HCT116 (cell line): ENCODE data around the gene NXPH2. TPM values are rescaled to one million over a fixed set of nuclear protein-coding genes. Genes with fewer than 3 reads are reported as not detected.

Experiments
- ATAC-seq: fragments of 200-7000 bp; cut with Tn5 transposase; 2 replicates; pipeline ENCODE4 v1.9.1; 2020; ENCODE audit warnings: mild to moderate bottlenecking, moderate library complexity
- BruUV-seq: library from RNA; stranded (reverse); fragments of 400-500 nt; replicated peaks from 2 replicates; lab custom pipeline; 2021; lab: Mats Ljungman, UMichigan
- CTCF ChIA-PET: fragments of 300-600 bp; sonication (Branson Sonifier 250); formaldehyde crosslinking; loops from one replicate; lab custom pipeline; 2021; ENCODE audit warnings: antibody characterized with exemption; lab: Charles Lee
- POLR2A ChIA-PET: fragments of 300-600, 350-600 bp; sonication (Branson Sonifier 250); formaldehyde crosslinking; loops from one replicate; lab custom pipeline; 2021; ENCODE audit warnings: antibody characterized with exemption; lab: Charles Lee
- RAD21 ChIA-PET, 2 experiments: fragments of 300-600 bp; sonication (Branson Sonifier 250); formaldehyde crosslinking; loops; one replicate each; lab custom pipeline; 2023; ENCODE audit warnings: low total read pairs in 2 of 2; ENCODE audit not compliant: uncharacterized antibody in 2 of 2, unreplicated experiment in 2 of 2, low non-redundant PET in 1 of 2; lab: Charles Lee
- DNase-seq: peaks from one replicate; pipeline ENCODE4 v3.0.0-alpha.2; 2010; ENCODE audit warnings: low read depth, low spot score
- H2AFZ ChIP-seq: fragments of 200-600 bp; shearing (Covaris generic), sonication (generic); 2 replicates; pipeline ENCODE4 v1.6.1; 2017; ENCODE audit warnings: low read depth, mixed run types, mixed read lengths, antibody characterized with exemption, low read length; ENCODE audit not compliant: poor library complexity, severe bottlenecking
- H3K27ac ChIP-seq: 2 replicates; pipeline ENCODE4 v1.5.1; 2012; ENCODE audit warnings: low read depth, low read length
- H3K27me3 ChIP-seq: fragments of 200-600 bp; sonication (generic); 2 replicates; pipeline ENCODE4 v1.6.1; 2016; ENCODE audit warnings: mixed run types, low read length, mixed read lengths; ENCODE audit not compliant: insufficient read depth
- H3K36me3 ChIP-seq, 2 experiments: fragments of 200-500 bp in 1 of 2; fragments of 200-600 bp in 1 of 2; sonication (Bioruptor generic) in 1 of 2; sonication (generic) in 1 of 2; 2 replicates each; pipeline versions ENCODE4 v1.5.1 to v1.6.1; 2014 to 2016; ENCODE audit warnings: low read length in 2 of 2, inconsistent platforms in 1 of 2, mixed read lengths in 1 of 2, mixed run types in 1 of 2; ENCODE audit not compliant: insufficient read depth in 2 of 2, control insufficient read depth in 1 of 2
- H3K4me1 ChIP-seq, 2 experiments: fragments of 200-600 bp in 1 of 2; sonication (generic) in 1 of 2; 2 replicates each; pipeline versions ENCODE4 v1.5.1 to v1.6.1; 2012 to 2017; ENCODE audit warnings: low read length in 2 of 2, inconsistent platforms in 1 of 2, mild to moderate bottlenecking in 1 of 2, mixed read lengths in 1 of 2, mixed run types in 1 of 2, moderate library complexity in 1 of 2; ENCODE audit not compliant: insufficient read depth in 2 of 2, control insufficient read depth in 1 of 2
- H3K4me2 ChIP-seq: fragments of 200-600 bp; sonication (generic); 2 replicates; pipeline ENCODE4 v1.6.1; 2017; ENCODE audit warnings: mixed run types, low read length, mixed read lengths
- H3K4me3 ChIP-seq, 2 experiments: fragments of 200-600 bp in 1 of 2; sonication (generic) in 1 of 2; replicated peaks in 1 of 2; 2 replicates each; pipeline ENCODE4 v1.5.1; 2011 to 2016; ENCODE audit warnings: low read length in 2 of 2, control low read depth in 1 of 2, low read depth in 1 of 2, mild to moderate bottlenecking in 1 of 2, mixed read lengths in 1 of 2, mixed run types in 1 of 2
- H3K79me2 ChIP-seq: fragments of 200-600 bp; sonication (generic); 2 replicates; pipeline ENCODE4 v1.6.1; 2017; ENCODE audit warnings: mild to moderate bottlenecking, mixed run types, low read length, moderate library complexity, mixed read lengths; ENCODE audit not compliant: insufficient read depth
- H3K9ac ChIP-seq: fragments of 200-600 bp; sonication (generic); 2 replicates; pipeline ENCODE4 v1.6.1; 2016; ENCODE audit warnings: low read length, mixed read lengths
- H3K9me2 ChIP-seq: fragments of 200-600 bp; sonication (generic), shearing (Covaris generic); 2 replicates; pipeline ENCODE4 v1.6.1; 2017; ENCODE audit warnings: mixed run types, mild to moderate bottlenecking, moderate library complexity; ENCODE audit not compliant: insufficient read depth
- H3K9me3 ChIP-seq, 2 experiments: fragments of 200-500 bp in 1 of 2; fragments of 200-600 bp in 1 of 2; sonication (Bioruptor generic) in 1 of 2; sonication (generic) in 1 of 2; 2 replicates each; pipeline ENCODE4 v1.6.1; 2014 to 2017; ENCODE audit warnings: low read length in 2 of 2, mixed read lengths in 2 of 2, inconsistent platforms in 1 of 2, low read depth in 1 of 2, mild to moderate bottlenecking in 1 of 2, mixed run types in 1 of 2, moderate library complexity in 1 of 2; ENCODE audit not compliant: control insufficient read depth in 1 of 2, insufficient read depth in 1 of 2
- H4K20me1 ChIP-seq: fragments of 200-600 bp; sonication (generic), shearing (Covaris generic); 2 replicates; pipeline ENCODE4 v1.6.1; 2017; ENCODE audit warnings: mixed run types, mild to moderate bottlenecking, moderate library complexity; ENCODE audit not compliant: insufficient read depth
- CBX3 ChIP-seq: IDR thresholded peaks from 2 replicates; pipeline ENCODE4 v1.6.1; 2012; ENCODE audit warnings: low read depth
- CEBPB ChIP-seq: IDR thresholded peaks from 2 replicates; pipeline ENCODE4 v1.6.1; 2012; ENCODE audit warnings: low read depth
- EGR1 ChIP-seq: IDR thresholded peaks from 2 replicates; pipeline ENCODE4 v1.6.1; 2012; ENCODE audit warnings: low read depth
- ELF1 ChIP-seq: IDR thresholded peaks from 2 replicates; pipeline ENCODE4 v1.6.1; 2012; ENCODE audit warnings: low read depth, borderline replicate concordance
- EZH2phosphoT487 ChIP-seq: fragments of 200-600 bp; IDR thresholded peaks from 2 replicates; pipeline ENCODE4 v1.6.1; 2018; ENCODE audit warnings: antibody characterized with exemption, borderline replicate concordance
- FOSL1 ChIP-seq: IDR thresholded peaks from 2 replicates; pipeline ENCODE4 v1.6.1; 2012; ENCODE audit warnings: low read depth
- JUND ChIP-seq: IDR thresholded peaks from 2 replicates; pipeline ENCODE4 v1.6.1; 2012
- POLR2A ChIP-seq: IDR thresholded peaks from 2 replicates; pipeline ENCODE4 v1.7.0; 2011; ENCODE audit warnings: borderline replicate concordance; ENCODE audit not compliant: insufficient read depth, insufficient read length; ENCODE audit errors: extremely low read depth
- SIN3A ChIP-seq: IDR thresholded peaks from 2 replicates; pipeline ENCODE4 v1.6.1; 2012; ENCODE audit warnings: low read depth
- SRF ChIP-seq: IDR thresholded peaks from 2 replicates; pipeline ENCODE4 v1.6.1; 2012; ENCODE audit warnings: low read depth
- TCF7L2 ChIP-seq: IDR thresholded peaks from 2 replicates; pipeline ENCODE4 v1.7.0; 2011; ENCODE audit warnings: borderline replicate concordance, inconsistent platforms; ENCODE audit not compliant: insufficient read depth, insufficient read length; ENCODE audit errors: extremely low read depth
- YY1 ChIP-seq: IDR thresholded peaks from 2 replicates; pipeline ENCODE4 v1.6.1; 2011; ENCODE audit warnings: low read length, low read depth, moderate library complexity, mild to moderate bottlenecking; ENCODE audit not compliant: insufficient replicate concordance; ENCODE audit errors: extremely low read depth
- ZFX ChIP-seq: fragments of 450-650 bp; IDR thresholded peaks from 2 replicates; pipeline ENCODE4 v1.6.1; 2017
- intact Hi-C: fragments of 100-400 bp; cut with micrococcal nuclease; formaldehyde crosslinking; loops from 2 replicates; pipeline ENCODE4 v1.10.0; 2022
- total RNA-seq: library from RNA; stranded (reverse); gene quantifications from one replicate; pipeline ENCODE4 v1.2.1, GENCODE V29; 2021; ENCODE audit not compliant: unreplicated experiment
- TF ChIP-seq, protein P1 (sequence below), 3 experiments: fragments of 200-600 bp in 1 of 3; sonication (generic) in 1 of 3; IDR thresholded peaks in 2 of 3; conservative IDR thresholded peaks in 1 of 3; 2 replicates each; pipeline ENCODE4 v1.5.1; 2012 to 2017; ENCODE audit warnings: low read depth in 2 of 3, low read length in 2 of 3, antibody characterized with exemption in 1 of 3, borderline replicate concordance in 1 of 3, control low read depth in 1 of 3, mild to moderate bottlenecking in 1 of 3, mixed read lengths in 1 of 3, mixed run types in 1 of 3, moderate library complexity in 1 of 3; ENCODE audit not compliant: insufficient read depth in 1 of 3

Gene NXPH2
- total RNA-seq, 1 experiment from 2014 or later: not detected

- ATAC-seq (no peak), DNase-seq (no peak)
- ChIA-PET POLR2A (no interaction called here), RAD21 (no interaction called here)
- no peaks in the 10 kb centered on the region for H3K36me3 ChIP-seq
- no TSS peak for BruUV-seq
- no peaks in the 10 kb centered on the region for H3K79me2 ChIP-seq
- H3K9ac ChIP-seq: no peak overlapping the region
- H3K4me1 ChIP-seq: peaks cover 0 to 4% of the 10 kb centered on the region in 2 experiments; a peak in 1 of 4 replicates
- no peaks in the 10 kb centered on the region for H3K9me3 ChIP-seq
- intact Hi-C loops: no loop called here
- no peak overlapping the region for H3K27ac ChIP-seq
- no peaks in the 10 kb centered on the region for H4K20me1 ChIP-seq
- no peak overlapping the region for H3K4me3 ChIP-seq
- no peak overlapping the region for H2AFZ ChIP-seq
- H3K9me2 ChIP-seq: no peaks in the 10 kb centered on the region
- H3K4me2 ChIP-seq: no peak overlapping the region
- H3K27me3 ChIP-seq: no peaks in the 10 kb centered on the region
- TF ChIP-seq CEBPB: no peak
- TF ChIP-seq ZFX: no peak
- no peak for TF ChIP-seq SRF
- no peak for TF ChIP-seq SIN3A
- TF ChIP-seq EGR1: no peak
- TF ChIP-seq YY1: no peak
- TF ChIP-seq, all 23 proteins: peak for 0
- CTCF ChIA-PET: no interaction called here
Observed at GRCh38 chr2:138711812-138712211, 68.4 kb downstream of the NXPH2 start.

GRCh38 chr2:138708682-138709241, 71.4 kb downstream of the NXPH2 start:
- no peak for TF ChIP-seq EGR1
- no peak for TF ChIP-seq POLR2A
- TF ChIP-seq FOSL1: no peak
- no peak for TF ChIP-seq SRF
- TF ChIP-seq, protein P1, sequence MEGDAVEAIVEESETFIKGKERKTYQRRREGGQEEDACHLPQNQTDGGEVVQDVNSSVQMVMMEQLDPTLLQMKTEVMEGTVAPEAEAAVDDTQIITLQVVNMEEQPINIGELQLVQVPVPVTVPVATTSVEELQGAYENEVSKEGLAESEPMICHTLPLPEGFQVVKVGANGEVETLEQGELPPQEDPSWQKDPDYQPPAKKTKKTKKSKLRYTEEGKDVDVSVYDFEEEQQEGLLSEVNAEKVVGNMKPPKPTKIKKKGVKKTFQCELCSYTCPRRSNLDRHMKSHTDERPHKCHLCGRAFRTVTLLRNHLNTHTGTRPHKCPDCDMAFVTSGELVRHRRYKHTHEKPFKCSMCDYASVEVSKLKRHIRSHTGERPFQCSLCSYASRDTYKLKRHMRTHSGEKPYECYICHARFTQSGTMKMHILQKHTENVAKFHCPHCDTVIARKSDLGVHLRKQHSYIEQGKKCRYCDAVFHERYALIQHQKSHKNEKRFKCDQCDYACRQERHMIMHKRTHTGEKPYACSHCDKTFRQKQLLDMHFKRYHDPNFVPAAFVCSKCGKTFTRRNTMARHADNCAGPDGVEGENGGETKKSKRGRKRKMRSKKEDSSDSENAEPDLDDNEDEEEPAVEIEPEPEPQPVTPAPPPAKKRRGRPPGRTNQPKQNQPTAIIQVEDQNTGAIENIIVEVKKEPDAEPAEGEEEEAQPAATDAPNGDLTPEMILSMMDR (IDR thresholded peaks at IDR 0.05 in 2 of 3, conservative IDR thresholded peaks at IDR 0.05 in 1 of 3; ENCODE audit: borderline replicate concordance in 1 of 3, insufficient read depth in 1 of 3, low read depth in 2 of 3, low read length in 2 of 3): no peak
- TF ChIP-seq SIN3A: no peak
- no peak for TF ChIP-seq CBX3
- no peak for TF ChIP-seq ELF1
- TF ChIP-seq TCF7L2: no peak
- no peak for TF ChIP-seq EZH2phosphoT487
- no peak for TF ChIP-seq JUND
- TF ChIP-seq ZFX: no peak
- no peak overlapping the region for H3K9ac ChIP-seq
- no peak overlapping the region for H3K27ac ChIP-seq
- no peak for DNase-seq
- H3K9me2 ChIP-seq: no peaks in the 10 kb centered on the region
- POLR2A ChIA-PET: no interaction called here
- H3K4me2 ChIP-seq: no peak overlapping the region
- intact Hi-C loops: no loop called here
- H3K4me3 ChIP-seq: no peak overlapping the region
- H3K79me2 ChIP-seq: no peaks in the 10 kb centered on the region
- H3K4me1 ChIP-seq: peaks cover 0 to 4% of the 10 kb centered on the region in 2 experiments; a peak in 1 of 4 replicates
- no peaks in the 10 kb centered on the region for H3K27me3 ChIP-seq
- BruUV-seq: no TSS peak
- no peaks in the 10 kb centered on the region for H4K20me1 ChIP-seq
- CTCF ChIA-PET: interaction anchor here (0.9 kb wide), 1 partner anchor 118 kb away, joined by 3 read pairs; no protein-coding TSS in a partner anchor
- RAD21 ChIA-PET: no interaction called here
- no peaks in the 10 kb centered on the region for H3K9me3 ChIP-seq
- ATAC-seq: no peak
- no peak overlapping the region for H2AFZ ChIP-seq
- H3K36me3 ChIP-seq: no peaks in the 10 kb centered on the region
